HG03342 (cell line): ENCODE results near the gene SFTPB.

ENCODE experiments used
- ATAC-seq: cut with Tn5 transposase; IDR thresholded peaks from one replicate; pipeline ENCODE4 v1.9.1; 2021; ENCODE audit warnings: mild to moderate bottlenecking, moderate library complexity; ENCODE audit not compliant: unreplicated experiment

SFTPB gene

DNA sequence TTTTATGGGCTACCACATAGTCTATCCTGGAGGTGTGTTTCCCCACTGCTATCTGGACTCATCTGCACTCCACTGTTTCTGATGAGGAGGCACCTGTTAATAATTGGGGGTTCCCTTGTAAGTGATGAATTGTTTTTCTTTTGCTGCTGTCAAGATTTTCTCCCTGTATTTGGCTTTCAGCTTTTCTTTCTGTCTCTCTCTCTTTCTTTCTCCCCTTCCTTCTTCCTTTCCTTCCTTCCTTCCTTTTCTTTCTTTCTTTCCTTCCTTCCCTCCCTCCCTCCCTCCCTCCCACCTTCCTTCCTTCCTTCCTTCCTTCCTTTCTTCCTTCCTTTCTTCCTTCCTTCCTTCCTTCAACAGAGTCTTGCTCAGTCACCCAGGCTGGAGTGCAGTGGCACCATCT is 35.3 kb upstream of the SFTPB start:
- ATAC-seq: no peak

DNA sequence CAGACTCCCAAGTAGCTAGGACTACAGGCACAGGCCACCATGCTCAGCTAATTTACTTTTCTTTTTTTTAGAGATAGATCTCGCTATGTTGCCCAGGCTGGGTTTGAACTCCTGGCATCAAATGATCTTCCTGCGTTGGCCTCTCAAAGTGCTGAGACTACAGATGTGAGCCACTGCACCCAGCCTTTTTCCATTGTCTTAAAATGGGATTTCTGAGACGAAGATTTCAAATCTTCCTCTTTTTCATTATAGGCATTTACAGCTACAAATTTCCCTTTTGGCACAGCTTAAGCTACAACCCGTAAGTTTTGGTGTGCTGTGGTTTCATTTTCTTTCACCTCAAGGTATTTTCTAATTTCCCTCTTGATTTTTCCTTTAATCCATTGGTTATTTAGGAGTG is 34.8 kb upstream of the SFTPB start:
- ATAC-seq: no peak

- ATAC-seq: no peak
These were observed 34.2 kb upstream of the SFTPB start for GRCh38 chr2:85702172-85702571.

GRCh38 chr2:85699325-85699724 is 31.3 kb upstream of the SFTPB start:
- ATAC-seq: no peak

GRCh38 chr2:85698880-85699254 is 30.9 kb upstream of the SFTPB start:
- no peak for ATAC-seq

- ATAC-seq: no peak
These were observed 30.3 kb upstream of the SFTPB start for GRCh38 chr2:85698184-85698879.

- ATAC-seq: no peak
These were observed 29.7 kb upstream of the SFTPB start for GRCh38 chr2:85697716-85698115.

DNA sequence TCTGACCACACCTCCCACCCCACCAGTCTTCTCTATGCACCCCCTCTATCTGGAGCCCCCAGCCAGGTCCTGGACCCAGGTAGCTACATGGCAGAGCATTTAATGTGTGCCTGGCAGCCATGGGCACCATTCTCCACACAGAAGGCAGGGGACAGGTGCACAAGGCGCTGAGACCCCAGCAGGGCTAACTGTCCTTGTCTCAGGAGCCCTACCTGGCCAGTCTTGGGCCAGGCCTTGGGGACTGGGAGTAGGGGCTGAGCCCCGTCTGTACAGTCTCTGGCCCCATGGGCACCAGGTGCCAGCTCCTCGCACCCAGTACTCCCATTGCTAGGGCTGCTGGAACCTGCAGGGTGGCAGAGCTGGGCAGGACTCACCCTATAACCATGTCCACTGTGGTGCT is 29.1 kb upstream of the SFTPB start:
- no peak for ATAC-seq

- no peak for ATAC-seq
These were observed 28.0 kb upstream of the SFTPB start for GRCh38 chr2:85695691-85696668.

DNA sequence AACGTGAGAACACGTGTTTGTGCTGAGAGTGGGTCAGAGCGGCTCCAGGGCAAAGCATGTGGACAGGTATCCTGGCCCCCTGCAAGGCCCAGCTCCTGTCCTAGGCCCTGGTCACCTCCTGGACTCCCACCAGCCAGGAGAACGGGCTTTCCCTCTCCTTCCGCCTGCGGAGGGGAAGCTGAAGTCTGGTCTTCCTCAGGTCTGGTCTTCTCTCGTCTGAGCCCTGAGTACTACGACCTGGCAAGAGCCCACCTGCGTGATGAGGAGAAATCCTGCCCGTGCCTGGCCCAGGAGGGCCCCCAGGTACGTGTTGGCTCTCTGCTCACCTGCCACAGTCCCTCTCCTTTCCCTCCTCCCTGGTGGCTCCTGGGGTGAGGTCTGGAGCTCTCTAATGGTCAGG is 27.1 kb upstream of the SFTPB start:
- no peak for ATAC-seq

- no peak for ATAC-seq
These were observed 26.3 kb upstream of the SFTPB start, which contains the start of gene GNLY for GRCh38 chr2:85694052-85695025. Gene GNLY (plus strand): TSS chr2:85694358. CDS start chr2:85694419, 61 bp downstream.

DNA sequence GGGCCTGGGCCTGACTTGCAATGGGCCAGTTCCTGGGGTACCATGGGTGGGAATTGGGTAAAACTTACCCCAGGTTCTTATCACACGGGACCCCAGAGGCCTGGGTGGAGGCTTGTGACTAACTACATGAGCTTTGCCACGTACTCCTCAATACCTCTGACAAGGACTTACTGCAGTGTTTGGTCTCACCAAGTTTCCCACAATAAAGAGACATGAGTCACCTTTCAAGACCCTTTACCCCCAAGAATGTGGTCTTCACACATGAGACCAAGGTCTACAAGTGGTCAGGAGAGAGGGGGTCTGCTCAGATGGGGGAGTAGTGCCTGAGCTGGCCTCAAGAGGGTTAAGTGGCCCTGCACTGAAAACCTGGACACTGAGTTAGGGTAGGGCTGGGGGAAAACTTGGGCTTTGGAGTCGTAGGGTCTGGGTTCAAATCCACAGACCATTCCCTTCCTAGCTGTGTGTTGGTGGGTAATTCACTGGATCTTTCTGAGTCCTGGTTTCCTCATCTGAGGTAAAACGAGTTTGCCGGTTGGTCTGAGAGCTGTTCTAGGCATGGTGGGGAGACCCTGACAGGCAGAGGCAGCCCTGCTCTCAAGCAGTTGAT is 24.1 kb upstream of the SFTPB start:
- ATAC-seq: no peak

DNA sequence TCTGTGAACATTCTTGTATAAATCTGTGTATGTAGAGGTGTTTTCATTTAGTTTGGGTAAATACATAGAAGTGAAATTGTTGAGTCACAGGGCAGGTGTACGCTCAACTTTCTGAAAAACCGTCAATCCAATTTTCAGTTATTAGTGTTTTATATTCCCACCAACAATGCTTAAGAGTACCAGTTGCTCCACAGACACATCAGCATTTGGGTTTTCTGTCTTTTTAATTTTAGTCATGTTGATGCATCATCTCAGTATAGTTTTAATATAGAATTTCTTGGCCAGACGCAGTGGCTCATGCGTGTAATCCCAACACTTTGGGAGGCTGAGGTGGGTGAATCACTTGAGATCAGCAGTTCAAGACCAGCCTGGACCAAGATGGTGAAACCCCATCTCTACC is 22.9 kb upstream of the SFTPB start:
- ATAC-seq: no peak

GRCh38 chr2:85684806-85685205 is 16.8 kb upstream of the SFTPB start:
- ATAC-seq: no peak

DNA sequence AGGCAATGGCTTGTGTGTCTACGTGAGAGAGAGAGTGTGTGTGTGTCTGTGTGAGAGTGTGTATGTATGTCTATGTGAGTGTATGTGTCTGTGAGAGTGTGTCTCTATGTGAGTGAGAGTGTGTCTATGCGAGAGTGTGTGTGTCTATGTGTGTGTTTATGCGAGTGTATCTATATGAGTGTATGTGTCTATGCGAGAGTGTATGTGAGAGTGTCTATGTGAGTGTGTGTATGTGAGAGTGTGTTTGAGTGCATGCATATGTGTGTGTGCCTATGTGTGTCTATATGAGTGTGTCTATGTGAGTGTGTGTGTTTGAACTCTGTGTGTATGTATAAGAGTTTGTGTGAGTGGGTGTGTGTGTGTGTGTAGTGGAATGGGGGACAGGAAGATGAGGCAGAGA is 16.4 kb upstream of the SFTPB start:
- ATAC-seq: no peak

DNA sequence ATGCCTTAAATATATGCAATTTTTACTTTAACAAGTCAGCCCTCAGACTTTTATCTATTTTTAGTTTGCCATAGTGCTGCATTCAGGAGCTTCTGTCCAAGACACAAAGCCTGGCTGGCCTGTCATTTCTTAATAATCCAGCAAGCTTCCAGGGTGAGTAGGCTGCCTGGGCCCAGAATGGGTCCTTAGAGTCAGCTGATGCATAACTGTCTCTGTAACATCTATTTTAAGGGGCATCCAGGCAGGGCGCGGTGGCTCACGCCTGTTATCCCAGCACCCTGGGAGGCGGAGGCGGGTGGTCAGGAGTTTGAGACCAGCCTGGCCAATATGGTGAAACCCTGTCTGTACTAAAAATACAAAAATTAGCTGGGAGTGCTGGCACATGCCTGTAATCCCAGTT is 14.4 kb upstream of the SFTPB start:
- no peak for ATAC-seq

- no peak for ATAC-seq
These were observed 13.8 kb upstream of the SFTPB start for GRCh38 chr2:85681776-85682175.

GRCh38 chr2:85681372-85681763 is 13.4 kb upstream of the SFTPB start:
- no peak for ATAC-seq

- no peak for ATAC-seq
These were observed 12.8 kb upstream of the SFTPB start for GRCh38 chr2:85680707-85681371.
